K562 (cell line): ENCODE results near the gene ZSWIM3. TPM values are rescaled to one million over a fixed set of nuclear protein-coding genes. Genes with fewer than 3 reads are reported as not detected.

ENCODE experiments used
- ARID3A ChIP-seq: IDR thresholded peaks from 2 replicates; pipeline ENCODE4 v1.6.1; 2012; ENCODE audit warnings: low read depth, low read length, improper control_type of control experiment, borderline replicate concordance
- C11orf30 ChIP-seq: fragments of 450-650 bp; IDR thresholded peaks from 2 replicates; pipeline ENCODE4 v1.6.1; 2016; ENCODE audit warnings: low read depth, mild to moderate bottlenecking
- CBX1 ChIP-seq: sonication (generic); IDR thresholded peaks from 2 replicates; pipeline ENCODE4 v1.6.1; 2016; ENCODE audit warnings: antibody characterized with exemption, low read depth, mild to moderate bottlenecking
- CHD1 ChIP-seq: fragments of 200-600 bp; sonication (generic); IDR thresholded peaks from one replicate; pipeline ENCODE4 v1.6.1; 2012; ENCODE audit warnings: mild to moderate bottlenecking, moderate library complexity, low read length, inconsistent platforms
- HDAC1 ChIP-seq, 2 experiments: fragments of 450-650 bp; IDR thresholded peaks; 2 replicates each; pipeline ENCODE4 v1.6.1; 2016 to 2017; ENCODE audit warnings: inconsistent platforms in 1 of 2, mild to moderate bottlenecking in 1 of 2, moderate library complexity in 1 of 2
- HDGF ChIP-seq: fragments of 450-650 bp; IDR thresholded peaks from 2 replicates; pipeline ENCODE4 v1.6.1; 2016
- ID3 ChIP-seq, 2 experiments: fragments of 250-450 bp in 1 of 2; fragments of 450-650 bp in 1 of 2; sonication (Bioruptor Pico) in 1 of 2; IDR thresholded peaks; 2 replicates each; pipeline versions ENCODE4 v1.6.1 to v1.8.0; 2016 to 2021; ENCODE audit warnings: mild to moderate bottlenecking in 2 of 2, moderate library complexity in 2 of 2, missing compliant biosample characterization in 1 of 2, missing genetic modification characterization in 1 of 2
- KAT7 ChIP-seq: sonication (generic); formaldehyde crosslinking; IDR thresholded peaks from 2 replicates; pipeline ENCODE4 v1.8.0; 2022; ENCODE audit warnings: missing genetic modification reagents, mild to moderate bottlenecking, borderline replicate concordance
- MTA3 ChIP-seq: fragments of 450-650 bp; formaldehyde crosslinking; IDR thresholded peaks from 2 replicates; pipeline ENCODE4 v1.6.1; 2017; ENCODE audit warnings: mild to moderate bottlenecking, borderline replicate concordance
- NCOA4 ChIP-seq: fragments of 450-650 bp; IDR thresholded peaks from 2 replicates; pipeline ENCODE4 v1.6.1; 2018; ENCODE audit warnings: mild to moderate bottlenecking; ENCODE audit not compliant: partially characterized antibody
- NFATC3 ChIP-seq: fragments of 450-650 bp; IDR thresholded peaks from 2 replicates; pipeline ENCODE4 v1.6.1; 2017; ENCODE audit warnings: mild to moderate bottlenecking
- PATZ1 ChIP-seq: fragments of 250-450 bp; sonication (Bioruptor Pico); IDR thresholded peaks from 2 replicates; pipeline ENCODE4 v1.5.0; 2020; ENCODE audit warnings: mild to moderate bottlenecking, borderline replicate concordance
- PKNOX1 ChIP-seq: fragments of 450-650 bp; IDR thresholded peaks from 2 replicates; pipeline ENCODE4 v1.6.1; 2016
- RBBP5 ChIP-seq: fragments of 200-600 bp; sonication (generic); IDR thresholded peaks from 2 replicates; pipeline ENCODE4 v1.6.1; 2012; ENCODE audit warnings: borderline replicate concordance, mild to moderate bottlenecking, low read length, control low read depth, inconsistent platforms; ENCODE audit not compliant: insufficient read depth, poor library complexity, severe bottlenecking
- SRF ChIP-seq, 2 experiments: fragments of 250-450, 450-650 bp in 1 of 2; sonication (Bioruptor Pico) in 1 of 2; sonication (generic) in 1 of 2; formaldehyde crosslinking; IDR thresholded peaks; 2 replicates each; pipeline versions ENCODE4 v1.5.0 to v1.5.1; 2020 to 2022; ENCODE audit warnings: mild to moderate bottlenecking in 1 of 2, missing genetic modification reagents in 1 of 2
- STAT5A ChIP-seq: IDR thresholded peaks from 2 replicates; pipeline ENCODE4 v1.6.1; 2012; ENCODE audit warnings: low read length, inconsistent platforms, borderline replicate concordance
- TAF1 ChIP-seq: IDR thresholded peaks from 2 replicates; pipeline ENCODE4 v1.6.1; 2011; ENCODE audit warnings: mild to moderate bottlenecking, low read length, moderate library complexity; ENCODE audit not compliant: insufficient read depth, control insufficient read depth, severe bottlenecking; ENCODE audit errors: extremely low read depth
- TAF9B ChIP-seq: fragments of 450-650 bp; IDR thresholded peaks from 2 replicates; pipeline ENCODE4 v1.6.1; 2018; ENCODE audit warnings: mild to moderate bottlenecking; ENCODE audit not compliant: partially characterized antibody
- TBL1XR1 ChIP-seq, 2 experiments: IDR thresholded peaks; 2 replicates each; pipeline ENCODE4 v1.6.1; 2012; ENCODE audit warnings: improper control_type of control experiment in 2 of 2, low read length in 2 of 2, mild to moderate bottlenecking in 1 of 2
- XRCC5 ChIP-seq: fragments of 200-400 bp; formaldehyde crosslinking; IDR thresholded peaks from 2 replicates; pipeline ENCODE4 v1.6.1; 2017; ENCODE audit warnings: low read depth, mild to moderate bottlenecking, low read length
- ZNF24 ChIP-seq: fragments of 450-650 bp; IDR thresholded peaks from 2 replicates; pipeline ENCODE4 v1.6.1; 2016
- ZNF707 ChIP-seq: fragments of 250-450 bp; sonication (Bioruptor Pico); conservative IDR thresholded peaks from 2 replicates; pipeline ENCODE4 v1.8.0; 2022; ENCODE audit warnings: inconsistent platforms, mild to moderate bottlenecking, moderate library complexity
- polyA plus RNA-seq, 8 experiments: library from polyadenylated mRNA; depleted of rRNA in 4 of 8; stranded (reverse) in 5 of 8; unstranded in 3 of 8; fragments of >200 nt; fragmentation: Nextera tagmentation in 2 of 8; fragmentation: Illumina TruSeq in 1 of 8; extraction: Ambion mirVana in 2 of 8; extraction: Trizol in 1 of 8; gene quantifications; 2 replicates each; pipeline versions ENCODE4 v1.2.1 to v1.2.3, GENCODE V29; 2011 to 2014; ENCODE audit warnings: inconsistent platforms in 1 of 8, missing spikeins in 1 of 8
- total RNA-seq, 7 experiments: library from RNA; depleted of rRNA in 6 of 7; stranded (reverse); fragments of >200 nt in 6 of 7; fragmentation: Illumina TruSeq in 2 of 7; extraction: Trizol in 2 of 7; gene quantifications; 2 replicates each; pipeline versions ENCODE4 v1.2.1 to v1.2.3, GENCODE V29; 2011 to 2021; ENCODE audit warnings: low replicate concordance in 1 of 7

ZSWIM3 gene
- total and polyA plus RNA-seq, 9 of the 15 experiments (the other 6 are each of a cell fraction or from before 2014, with no cell fraction given) = 1.7 to 4.3 (median 2.9) TPM

GRCh38 chr20:45880988-45881788, 23.8 kb downstream of the ZSWIM3 start, which contains the start of gene ZSWIM1 (continued):
- TF ChIP-seq ZNF707 (CRISPR knock-in tag) = no peak
- TF ChIP-seq C11orf30 = peak; percentile 68
- TF ChIP-seq HDGF = peak; percentile 77; the same call in 1 of the 2 replicates
- TF ChIP-seq NFATC3 = peak; percentile 64; the same call in 1 of the 2 replicates
- no peak for TF ChIP-seq PATZ1 (CRISPR knock-in tag)
- peak; percentile 59 for TF ChIP-seq RBBP5
- 0 out of 2 replicates have a peak, but pooled peaks have one; percentile 55 for TF ChIP-seq KAT7 (CRISPR knock-in tag)
- TF ChIP-seq ARID3A = no peak
- 0 out of 2 replicates have a peak, but pooled peaks have one; percentile 10 for TF ChIP-seq STAT5A
- TF ChIP-seq ZNF24 = 0 out of 2 replicates have a peak, but pooled peaks have one; percentile 16
- TF ChIP-seq HDAC1 (IDR thresholded peaks at IDR 0.05) = peak in 1 of 2 experiments; percentile 71; a peak in 2 of 4 replicates
- TF ChIP-seq ID3 (CRISPR knock-in tag; IDR thresholded peaks at IDR 0.05) = no peak
- 0 out of 2 replicates have a peak, but pooled peaks have one; percentile 51 for TF ChIP-seq ID3 (tag; IDR thresholded peaks at IDR 0.05)
- peak in 1 of 2 experiments; percentile 77; a peak in 2 of 4 replicates for TF ChIP-seq TBL1XR1 (IDR thresholded peaks at IDR 0.05; ENCODE audit: low read length in 2 of 2)
- peak; percentile 80 for TF ChIP-seq MTA3
- no peak for TF ChIP-seq XRCC5
- peak; percentile 94 for TF ChIP-seq TAF9B
- TF ChIP-seq NCOA4 = no peak
- TF ChIP-seq TAF1 = peak; percentile 98
- no peak for TF ChIP-seq CBX1
- TF ChIP-seq CHD1 = peak; percentile 58
- peak; percentile 100 for TF ChIP-seq PKNOX1
- TF ChIP-seq SRF (CRISPR knock-in tag; IDR thresholded peaks at IDR 0.05) = peak in 1 of 2 experiments; percentile 56; a peak in 1 of 4 replicates
